Ishikawa (cell line): ENCODE data around the gene CLDN22.

ENCODE experiments used
- CEBPB ChIP-seq: IDR thresholded peaks from 2 replicates; pipeline ENCODE4 v1.6.1; 2012
- CREB1 ChIP-seq: IDR thresholded peaks from 2 replicates; pipeline ENCODE4 v1.6.1; 2012; ENCODE audit warnings: low read depth
- EGR1 ChIP-seq: IDR thresholded peaks from 2 replicates; pipeline ENCODE4 v1.6.1; 2012
- EP300 ChIP-seq: IDR thresholded peaks from 2 replicates; pipeline ENCODE4 v1.6.1; 2012; ENCODE audit warnings: borderline replicate concordance
- FOXM1 ChIP-seq: IDR thresholded peaks from 2 replicates; pipeline ENCODE4 v1.6.1; 2012; ENCODE audit warnings: low read depth, borderline replicate concordance
- NFIC ChIP-seq: IDR thresholded peaks from 2 replicates; pipeline ENCODE4 v1.6.1; 2012
- RAD21 ChIP-seq: IDR thresholded peaks from 2 replicates; pipeline ENCODE4 v1.6.1; 2012; ENCODE audit warnings: low read depth
- TAF1 ChIP-seq: IDR thresholded peaks from 2 replicates; pipeline ENCODE4 v1.6.1; 2012; ENCODE audit warnings: low read depth, mild to moderate bottlenecking
- TCF12 ChIP-seq: IDR thresholded peaks from 2 replicates; pipeline ENCODE4 v1.6.1; 2012; ENCODE audit warnings: low read depth
- TEAD4 ChIP-seq: IDR thresholded peaks from 2 replicates; pipeline ENCODE4 v1.6.1; 2012
- YY1 ChIP-seq: IDR thresholded peaks from 2 replicates; pipeline ENCODE4 v1.6.1; 2012; ENCODE audit warnings: low read depth
- ZBTB7A ChIP-seq: IDR thresholded peaks from 2 replicates; pipeline ENCODE4 v1.6.1; 2012; ENCODE audit warnings: low read depth
- TF ChIP-seq, protein P1 (sequence below): IDR thresholded peaks from 2 replicates; pipeline ENCODE4 v1.6.1; 2012
- TF ChIP-seq, protein P2 (sequence below): IDR thresholded peaks from 2 replicates; pipeline ENCODE4 v1.6.1; 2012; ENCODE audit warnings: low read depth, mild to moderate bottlenecking
- TF ChIP-seq, protein P3 (sequence below): IDR thresholded peaks from 2 replicates; pipeline ENCODE4 v1.6.1; 2012

The CLDN22 gene

DNA sequence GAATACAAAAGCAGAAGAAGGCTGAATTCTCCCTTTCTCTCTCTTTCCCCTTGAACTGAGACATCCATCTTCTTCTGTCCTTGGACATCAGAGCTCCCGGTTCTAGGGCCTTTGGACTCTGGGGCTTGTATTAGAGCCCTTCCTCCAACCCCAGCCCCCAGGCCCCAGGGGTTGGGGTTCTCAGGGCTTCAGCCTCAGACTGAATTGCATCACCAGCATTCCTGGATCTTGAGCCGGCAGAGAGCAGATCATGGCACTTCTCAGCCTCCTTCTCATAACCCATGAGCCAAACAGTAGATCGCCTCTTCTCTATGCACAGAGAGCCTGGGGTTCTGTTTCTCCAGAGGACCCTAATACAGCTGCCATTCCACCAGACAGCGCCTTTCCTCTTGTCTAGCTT lies 27.5 kb upstream of the CLDN22 start:
- no peak for TF ChIP-seq ZBTB7A
- no peak for TF ChIP-seq CEBPB
- no peak for TF ChIP-seq TCF12
- TF ChIP-seq RAD21: no peak
- TF ChIP-seq, protein P1, sequence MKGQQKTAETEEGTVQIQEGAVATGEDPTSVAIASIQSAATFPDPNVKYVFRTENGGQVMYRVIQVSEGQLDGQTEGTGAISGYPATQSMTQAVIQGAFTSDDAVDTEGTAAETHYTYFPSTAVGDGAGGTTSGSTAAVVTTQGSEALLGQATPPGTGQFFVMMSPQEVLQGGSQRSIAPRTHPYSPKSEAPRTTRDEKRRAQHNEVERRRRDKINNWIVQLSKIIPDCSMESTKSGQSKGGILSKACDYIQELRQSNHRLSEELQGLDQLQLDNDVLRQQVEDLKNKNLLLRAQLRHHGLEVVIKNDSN: no peak
- no peak for TF ChIP-seq CREB1
- TF ChIP-seq, protein P2, sequence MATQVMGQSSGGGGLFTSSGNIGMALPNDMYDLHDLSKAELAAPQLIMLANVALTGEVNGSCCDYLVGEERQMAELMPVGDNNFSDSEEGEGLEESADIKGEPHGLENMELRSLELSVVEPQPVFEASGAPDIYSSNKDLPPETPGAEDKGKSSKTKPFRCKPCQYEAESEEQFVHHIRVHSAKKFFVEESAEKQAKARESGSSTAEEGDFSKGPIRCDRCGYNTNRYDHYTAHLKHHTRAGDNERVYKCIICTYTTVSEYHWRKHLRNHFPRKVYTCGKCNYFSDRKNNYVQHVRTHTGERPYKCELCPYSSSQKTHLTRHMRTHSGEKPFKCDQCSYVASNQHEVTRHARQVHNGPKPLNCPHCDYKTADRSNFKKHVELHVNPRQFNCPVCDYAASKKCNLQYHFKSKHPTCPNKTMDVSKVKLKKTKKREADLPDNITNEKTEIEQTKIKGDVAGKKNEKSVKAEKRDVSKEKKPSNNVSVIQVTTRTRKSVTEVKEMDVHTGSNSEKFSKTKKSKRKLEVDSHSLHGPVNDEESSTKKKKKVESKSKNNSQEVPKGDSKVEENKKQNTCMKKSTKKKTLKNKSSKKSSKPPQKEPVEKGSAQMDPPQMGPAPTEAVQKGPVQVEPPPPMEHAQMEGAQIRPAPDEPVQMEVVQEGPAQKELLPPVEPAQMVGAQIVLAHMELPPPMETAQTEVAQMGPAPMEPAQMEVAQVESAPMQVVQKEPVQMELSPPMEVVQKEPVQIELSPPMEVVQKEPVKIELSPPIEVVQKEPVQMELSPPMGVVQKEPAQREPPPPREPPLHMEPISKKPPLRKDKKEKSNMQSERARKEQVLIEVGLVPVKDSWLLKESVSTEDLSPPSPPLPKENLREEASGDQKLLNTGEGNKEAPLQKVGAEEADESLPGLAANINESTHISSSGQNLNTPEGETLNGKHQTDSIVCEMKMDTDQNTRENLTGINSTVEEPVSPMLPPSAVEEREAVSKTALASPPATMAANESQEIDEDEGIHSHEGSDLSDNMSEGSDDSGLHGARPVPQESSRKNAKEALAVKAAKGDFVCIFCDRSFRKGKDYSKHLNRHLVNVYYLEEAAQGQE: no peak
- TF ChIP-seq TAF1: no peak
- no peak for TF ChIP-seq TEAD4

DNA sequence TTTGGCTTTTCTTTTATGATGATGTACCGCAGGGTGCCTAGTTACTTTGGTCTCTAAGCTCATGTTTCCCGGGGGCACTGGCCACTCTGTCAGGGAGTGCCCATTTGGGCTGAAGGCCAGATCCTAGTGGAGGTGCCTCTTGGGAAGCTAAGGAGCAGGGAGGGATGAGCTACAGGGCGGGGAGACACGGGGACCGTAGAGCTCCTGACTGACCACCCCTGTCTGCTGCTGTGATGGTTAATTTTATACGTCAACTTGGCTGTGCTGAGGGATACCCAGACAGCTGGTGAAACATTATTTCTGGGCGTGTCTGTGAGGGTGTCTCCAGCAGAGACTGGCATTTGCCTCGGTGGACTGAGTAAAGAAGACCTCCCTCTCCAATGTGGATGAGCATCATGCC lies 27.1 kb upstream of the CLDN22 start:
- TF ChIP-seq TEAD4 (no peak), FOXM1 (no peak), YY1 (no peak), RAD21 (no peak), EP300 (no peak), NFIC (no peak), EGR1 (no peak), CREB1 (no peak), ZBTB7A (no peak), TCF12 (no peak), CEBPB (no peak), TAF1 (no peak)
- TF ChIP-seq, protein P3, sequence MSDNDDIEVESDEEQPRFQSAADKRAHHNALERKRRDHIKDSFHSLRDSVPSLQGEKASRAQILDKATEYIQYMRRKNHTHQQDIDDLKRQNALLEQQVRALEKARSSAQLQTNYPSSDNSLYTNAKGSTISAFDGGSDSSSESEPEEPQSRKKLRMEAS: no peak
- TF ChIP-seq, protein P1: no peak

DNA sequence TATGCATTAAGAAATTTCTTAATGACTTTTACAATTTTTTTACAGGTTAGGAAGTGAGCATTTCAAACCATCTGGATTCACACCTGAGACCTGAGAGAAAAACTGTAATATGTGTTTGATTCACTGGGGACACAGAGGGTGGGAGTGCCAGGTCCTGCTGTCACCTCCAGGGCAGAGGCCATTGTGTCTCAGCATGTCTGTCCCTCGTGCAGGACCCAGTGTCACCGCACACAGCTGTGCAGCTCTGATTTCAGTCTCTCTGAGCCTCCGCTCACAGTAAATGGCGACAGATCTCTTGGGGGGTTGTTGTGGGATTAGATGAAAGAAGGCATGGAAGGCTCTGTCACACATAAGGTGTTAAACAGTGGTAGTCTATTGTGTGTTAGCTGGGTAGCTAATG lies 25.2 kb upstream of the CLDN22 start:
- TF ChIP-seq TAF1: no peak
- TF ChIP-seq, protein P2: no peak
- no peak for TF ChIP-seq CREB1
- TF ChIP-seq TEAD4: no peak
- TF ChIP-seq ZBTB7A: no peak
- no peak for TF ChIP-seq CEBPB
- no peak for TF ChIP-seq FOXM1
- TF ChIP-seq EGR1: no peak
- TF ChIP-seq RAD21: no peak
- TF ChIP-seq NFIC: no peak
- TF ChIP-seq YY1: no peak
- TF ChIP-seq TCF12: no peak
- TF ChIP-seq, protein P3: no peak
- no peak for TF ChIP-seq EP300
- TF ChIP-seq, protein P1: no peak

DNA sequence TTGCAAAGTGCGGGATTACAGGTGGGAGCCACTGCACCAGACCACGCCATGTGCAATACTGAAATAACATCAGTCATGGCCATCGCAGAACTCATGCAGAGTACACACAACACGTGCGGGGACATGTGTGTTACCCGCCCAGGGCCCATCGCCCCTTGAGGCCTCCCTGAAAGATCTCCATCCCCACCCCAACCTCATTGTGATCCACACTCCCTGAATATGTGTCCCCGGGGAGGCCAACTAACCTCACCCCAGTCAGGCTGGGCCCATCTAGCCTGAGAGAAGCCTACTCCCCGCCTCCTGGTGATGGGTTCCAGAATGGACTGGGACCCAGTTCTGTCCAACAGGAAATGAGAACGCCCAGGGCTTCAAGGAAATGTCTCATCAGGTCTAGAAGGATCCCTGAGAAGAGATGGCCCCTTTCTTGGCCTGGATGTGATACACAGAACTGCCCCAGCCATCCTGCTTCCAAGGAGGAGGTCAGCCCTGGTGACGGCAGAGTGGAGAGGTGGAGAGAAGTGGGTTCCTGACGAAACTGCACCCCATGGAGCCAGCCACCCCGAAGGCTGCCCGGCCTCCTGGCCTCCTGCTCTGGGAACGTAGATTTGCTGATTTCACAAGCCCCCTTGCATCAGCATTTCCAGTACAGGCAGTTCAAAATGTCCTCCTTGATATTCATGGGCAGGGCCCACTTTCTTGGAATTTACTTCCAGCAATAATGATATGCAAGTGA lies 24.6 kb upstream of the CLDN22 start:
- TF ChIP-seq TAF1 (no peak), CREB1 (no peak), RAD21 (no peak), CEBPB (no peak), NFIC (no peak), EP300 (no peak), TEAD4 (no peak), YY1 (no peak), TCF12 (no peak), FOXM1 (no peak)
- TF ChIP-seq, protein P2: no peak
- TF ChIP-seq, protein P1: no peak
- TF ChIP-seq, protein P3: no peak
